IMR-90 (cell line): ENCODE results near the gene DSC3. TPM values are rescaled to one million over a fixed set of nuclear protein-coding genes. Genes with fewer than 3 reads are reported as not detected.

ENCODE experiments used
- ATAC-seq: fragments of 200-7000 bp; cut with Tn5 transposase; 2 replicates; pipeline ENCODE4 v1.9.1; 2020; ENCODE audit warnings: low read depth, mild to moderate bottlenecking, moderate library complexity
- BruUV-seq: library from RNA; stranded (reverse); fragments of 400-500 nt; replicated peaks from 2 replicates; lab custom pipeline; 2021; lab: Mats Ljungman, UMichigan
- CTCF ChIA-PET: fragments of 300-600 bp; formaldehyde crosslinking; extraction: SDS; loops from one replicate; lab custom pipeline; 2021; ENCODE audit warnings: antibody characterized with exemption; lab: Yijun Ruan, JAX
- POLR2A ChIA-PET: fragments of 300-600 bp; sonication (Branson Sonifier 250); formaldehyde crosslinking; loops from one replicate; lab custom pipeline; 2022; ENCODE audit warnings: antibody characterized with exemption; ENCODE audit not compliant: unreplicated experiment; lab: Charles Lee
- DNase-seq: peaks from one replicate; pipeline ENCODE4 v3.0.0; 2013
- H2AFZ ChIP-seq: replicated peaks from 2 replicates; pipeline ENCODE3; 2013; ENCODE audit warnings: low read length, mild to moderate bottlenecking; ENCODE audit not compliant: poor library complexity
- H2AK5ac ChIP-seq: 2 replicates; pipeline ENCODE4 v1.6.1; 2013; ENCODE audit warnings: low read depth, low read length, inconsistent platforms
- H2AK9ac ChIP-seq: replicated peaks from 2 replicates; pipeline ENCODE3; 2013; ENCODE audit warnings: mild to moderate bottlenecking, low read depth, low read length, moderate library complexity; ENCODE audit not compliant: poor library complexity
- H2BK120ac ChIP-seq: 2 replicates; pipeline ENCODE4 v1.6.1; 2013; ENCODE audit warnings: low read depth, low read length, inconsistent platforms
- H2BK15ac ChIP-seq: 3 replicates; pipeline ENCODE4 v1.6.1; 2013; ENCODE audit warnings: low read depth, low read length, inconsistent platforms
- H2BK20ac ChIP-seq: 2 replicates; pipeline ENCODE4 v1.6.1; 2013; ENCODE audit warnings: low read depth, mild to moderate bottlenecking, inconsistent platforms, low read length, moderate library complexity
- H2BK5ac ChIP-seq: 2 replicates; pipeline ENCODE4 v1.6.1; 2013; ENCODE audit warnings: mild to moderate bottlenecking, low read depth, low read length, inconsistent platforms; ENCODE audit not compliant: poor library complexity, severe bottlenecking
- H3K14ac ChIP-seq: replicated peaks from 2 replicates; pipeline ENCODE4 v1.6.1; 2013; ENCODE audit warnings: low read depth, low read length, inconsistent platforms
- H3K18ac ChIP-seq: 2 replicates; pipeline ENCODE4 v1.6.1; 2013; ENCODE audit warnings: low read depth, low read length, control low read depth
- H3K23ac ChIP-seq: 2 replicates; pipeline ENCODE4 v1.6.1; 2013; ENCODE audit warnings: low read depth, low read length, inconsistent platforms
- H3K27ac ChIP-seq: 2 replicates; pipeline ENCODE4 v1.5.1; 2013; ENCODE audit warnings: mild to moderate bottlenecking, control low read depth, low read length; ENCODE audit not compliant: insufficient read depth
- H3K27me3 ChIP-seq: 2 replicates; pipeline ENCODE4 v1.6.1; 2013; ENCODE audit warnings: low read length; ENCODE audit not compliant: control insufficient read depth, insufficient read depth
- H3K36me3 ChIP-seq: 2 replicates; pipeline ENCODE4 v1.6.1; 2013; ENCODE audit warnings: low read length, mixed read lengths; ENCODE audit not compliant: control insufficient read depth, insufficient read depth
- H3K4ac ChIP-seq: 2 replicates; pipeline ENCODE4 v1.6.1; 2013; ENCODE audit warnings: low read depth, low read length, inconsistent platforms
- H3K4me1 ChIP-seq: 2 replicates; pipeline ENCODE4 v1.6.1; 2013; ENCODE audit warnings: low read length, mixed read lengths; ENCODE audit not compliant: control insufficient read depth, insufficient read depth
- H3K4me2 ChIP-seq: 2 replicates; pipeline ENCODE4 v1.6.1; 2013; ENCODE audit warnings: low read depth, mild to moderate bottlenecking, control low read depth, low read length, moderate library complexity
- H3K4me3 ChIP-seq: 2 replicates; pipeline ENCODE4 v1.5.1; 2013; ENCODE audit warnings: low read depth, mild to moderate bottlenecking, control low read depth, low read length, moderate library complexity; ENCODE audit not compliant: insufficient read depth
- H3K56ac ChIP-seq: 2 replicates; pipeline ENCODE4 v1.6.1; 2013; ENCODE audit warnings: low read length, inconsistent platforms; ENCODE audit not compliant: insufficient read depth; ENCODE audit errors: extremely low read depth
- H3K79me1 ChIP-seq, 2 experiments: 2 replicates each; pipeline ENCODE4 v1.6.1; 2013; ENCODE audit warnings: low read length in 2 of 2, inconsistent platforms in 1 of 2, low read depth in 1 of 2
- H3K9ac ChIP-seq: 2 replicates; pipeline ENCODE4 v1.6.1; 2013; ENCODE audit warnings: low read depth, low read length, control low read depth
- H3K9me1 ChIP-seq: 2 replicates; pipeline ENCODE4 v1.6.1; 2013; ENCODE audit warnings: low read length, inconsistent platforms; ENCODE audit not compliant: insufficient read depth
- H3K9me3 ChIP-seq: 2 replicates; pipeline ENCODE4 v1.6.1; 2013; ENCODE audit warnings: low read length; ENCODE audit not compliant: control insufficient read depth, insufficient read depth
- H4K20me1 ChIP-seq: 2 replicates; pipeline ENCODE4 v1.6.1; 2013; ENCODE audit warnings: low read length, inconsistent platforms; ENCODE audit not compliant: insufficient read depth
- H4K5ac ChIP-seq: 2 replicates; pipeline ENCODE4 v1.6.1; 2013; ENCODE audit warnings: mild to moderate bottlenecking, low read depth, low read length, control low read depth
- H4K8ac ChIP-seq, 2 experiments: 2 replicates each; pipeline ENCODE4 v1.6.1; 2013; ENCODE audit warnings: low read depth in 2 of 2, low read length in 2 of 2, control low read depth in 1 of 2, inconsistent platforms in 1 of 2
- H4K91ac ChIP-seq: 2 replicates; pipeline ENCODE4 v1.6.1; 2013; ENCODE audit warnings: low read depth, low read length, inconsistent platforms; ENCODE audit not compliant: insufficient read depth
- BHLHE40 ChIP-seq: fragments of 150-350 bp; IDR thresholded peaks from 2 replicates; pipeline ENCODE4 v1.6.1; 2016; ENCODE audit warnings: mild to moderate bottlenecking, low read depth, low read length
- FOS ChIP-seq: fragments of 150-350 bp; IDR thresholded peaks from 2 replicates; pipeline ENCODE4 v1.6.1; 2016; ENCODE audit warnings: low read depth, low read length
- MAFK ChIP-seq: IDR thresholded peaks from 2 replicates; pipeline ENCODE4 v1.6.1; 2012; ENCODE audit warnings: low read depth, low read length, improper control_type of control experiment
- MAZ ChIP-seq: IDR thresholded peaks from 2 replicates; pipeline ENCODE4 v1.6.1; 2012; ENCODE audit warnings: low read depth, mild to moderate bottlenecking, low read length, improper control_type of control experiment, moderate library complexity, borderline replicate concordance
- MXI1 ChIP-seq: IDR thresholded peaks from 2 replicates; pipeline ENCODE4 v1.6.1; 2012; ENCODE audit warnings: low read depth, mild to moderate bottlenecking, low read length, moderate library complexity, borderline replicate concordance
- NFE2L2 ChIP-seq: fragments of 150-350 bp; IDR thresholded peaks from 2 replicates; pipeline ENCODE4 v1.6.1; 2016; ENCODE audit warnings: low read depth, mild to moderate bottlenecking, low read length
- POLR2A ChIP-seq: IDR thresholded peaks from 2 replicates; pipeline ENCODE4 v1.6.1; 2012; ENCODE audit warnings: mild to moderate bottlenecking, low read depth, low read length
- RAD21 ChIP-seq: IDR thresholded peaks from 2 replicates; pipeline ENCODE4 v1.6.1; 2012; ENCODE audit warnings: low read length, improper control_type of control experiment
- RFX5 ChIP-seq: IDR thresholded peaks from 2 replicates; pipeline ENCODE4 v1.8.0; 2012; ENCODE audit warnings: low read depth, mild to moderate bottlenecking, low read length, moderate library complexity
- SMC3 ChIP-seq: fragments of 150-350 bp; IDR thresholded peaks from 2 replicates; pipeline ENCODE4 v1.6.1; 2016; ENCODE audit warnings: low read depth, mild to moderate bottlenecking, antibody characterized with exemption, low read length, moderate library complexity
- USF2 ChIP-seq: fragments of 150-350 bp; IDR thresholded peaks from 2 replicates; pipeline ENCODE4 v1.6.1; 2017; ENCODE audit warnings: mild to moderate bottlenecking, antibody characterized with exemption, low read length, low read depth
- WGBS, 2 experiments: methylation state at CpG; one replicate each; pipeline versions ENCODE4 v1.1.5 to v1.1.7; 2013; ENCODE audit warnings: missing lambda C conversion rate in 2 of 2; ENCODE audit not compliant: insufficient read length in 1 of 2; ENCODE audit errors: extremely low coverage in 2 of 2; 5-methylcytosine and 5-hydroxymethylcytosine counted together
- dilution Hi-C: fragments of 300-500 bp; cut with HindIII; formaldehyde crosslinking; loops from one replicate; pipeline ENCODE4 v1.14.3; 2018; ENCODE audit warnings: low sequenced_read_pairs; ENCODE audit not compliant: unreplicated experiment
- in situ Hi-C: fragments of 300-500 bp; cut with MboI; formaldehyde crosslinking; loops from 3 replicates; pipeline ENCODE4 v1.14.3; 2019; ENCODE audit warnings: low sequenced_read_pairs, inconsistent platforms, mixed read lengths
- intact Hi-C: fragments of 100-400 bp; cut with micrococcal nuclease; formaldehyde crosslinking; loops from 2 replicates; pipeline ENCODE4 v1.10.0; 2022
- polyA plus RNA-seq, 3 experiments: library from polyadenylated mRNA; depleted of rRNA; stranded (reverse); fragments of >200 nt; gene quantifications; 2 replicates each; pipeline ENCODE4 v1.2.3, GENCODE V29; 2012; ENCODE audit warnings: low replicate concordance in 1 of 3
- total RNA-seq: library from RNA; depleted of rRNA; stranded (reverse); fragments of >200 nt; gene quantifications from 2 replicates; pipeline ENCODE4 v1.2.3, GENCODE V29; 2012

The DSC3 gene
- total and polyA plus RNA-seq, 2 of the 4 experiments (the other 2 are of a cell fraction): under 0.01 to 0.09 TPM

GRCh38 chr18:31044926-31045325, 2.4 kb upstream of the DSC3 start:
- Histone ChIP-seq H4K8ac (no peak overlapping the region), H3K79me1 (no peaks in the 10 kb centered on the region), H3K56ac (no peak overlapping the region), H2BK120ac (no peak overlapping the region), H3K4ac (no peak overlapping the region), H3K36me3 (no peaks in the 10 kb centered on the region), H3K23ac (no peak overlapping the region), H3K9me3 (peaks cover 8% of the 10 kb centered on the region), H3K9me1 (no peaks in the 10 kb centered on the region), H2AK9ac (no peak overlapping the region), H2BK5ac (no peak overlapping the region), H3K9ac (no peak overlapping the region), H3K14ac (no peak overlapping the region), H3K27me3 (peaks cover 21% of the 10 kb centered on the region), H2BK15ac (no peak overlapping the region), H2BK20ac (no peak overlapping the region), H3K4me3 (no peak overlapping the region), H4K5ac (no peak overlapping the region), H3K27ac (no peak overlapping the region), H2AFZ (no peak overlapping the region), H3K4me2 (no peak overlapping the region), H2AK5ac (no peak overlapping the region), H3K18ac (no peak overlapping the region), H4K20me1 (no peaks in the 10 kb centered on the region), H4K91ac (no peak overlapping the region), H3K4me1 (no peaks in the 10 kb centered on the region)
- DNase-seq (no peak), ATAC-seq (no peak)
- intact Hi-C loops: no loop called here
- dilution Hi-C loops: no loop called here
- in situ Hi-C loops: no loop called here
- ChIA-PET POLR2A (no interaction called here), CTCF (no interaction called here)
- WGBS, 2 experiments: no CpG with 5 or more reads among the region's 3 CpGs
- no TSS peak for BruUV-seq
- TF ChIP-seq FOS: no peak
- no peak for TF ChIP-seq POLR2A
- no peak for TF ChIP-seq MAZ
- TF ChIP-seq USF2: no peak
- no peak for TF ChIP-seq SMC3
- no peak for TF ChIP-seq NFE2L2
- TF ChIP-seq RFX5: no peak
- no peak for TF ChIP-seq MXI1
- TF ChIP-seq BHLHE40: no peak
- TF ChIP-seq MAFK: no peak
- TF ChIP-seq RAD21: no peak
